K562 (cell line): ENCODE measurements around the gene TMEM117. TPM values are rescaled to one million over a fixed set of nuclear protein-coding genes. Genes with fewer than 3 reads are reported as not detected.

Experiments used
- ATAC-seq: fragments of 200-7000 bp; cut with Tn5 transposase; 3 replicates; pipeline ENCODE4 v1.9.1; 2020; ENCODE audit warnings: moderate library complexity
- BruUV-seq: library from RNA; stranded (reverse); fragments of 400-500 nt; replicated peaks from 2 replicates; lab custom pipeline; 2021; lab: Mats Ljungman, UMichigan
- CTCF ChIA-PET: fragments of 300-600 bp; formaldehyde crosslinking; extraction: SDS; loops from one replicate; lab custom pipeline; 2021; ENCODE audit warnings: low intra/inter-chr PET ratio; lab: Yijun Ruan, JAX
- POLR2A ChIA-PET: fragments of 300-600, 350-650 bp; sonication (Branson Sonifier 250); formaldehyde crosslinking; extraction: SDS; loops from one replicate; lab custom pipeline; 2021; ENCODE audit warnings: antibody characterized with exemption, inconsistent platforms; lab: Yijun Ruan, JAX
- DNase-seq, 4 experiments: peaks; one replicate each; pipeline versions ENCODE4 v3.0.0 to v3.0.0-alpha.2; 2011 to 2018; ENCODE audit warnings: low spot score in 3 of 4, mixed read lengths in 3 of 4; ENCODE audit errors: extremely low read depth in 1 of 4
- FAIRE-seq: peaks from 2 replicates; lab custom pipeline; 2011; peaks lifted over from hg19 to GRCh38; lab: Jason Lieb, UNC
- H2AFZ ChIP-seq: 2 replicates; pipeline ENCODE4 v1.6.0; 2011; ENCODE audit warnings: low read depth, low read length, control low read depth, inconsistent platforms
- H3K27ac ChIP-seq: fragments of 200-600 bp; 3 replicates; pipeline ENCODE4 v1.8.0; 2011; ENCODE audit warnings: low read depth, mild to moderate bottlenecking, control low read depth, inconsistent platforms, low read length, moderate library complexity, mixed read lengths; ENCODE audit errors: extremely low read depth
- H3K27me3 ChIP-seq, 2 experiments: fragments of 300-600 bp in 1 of 2; 2 replicates in 1 of 2; 3 replicates in 1 of 2; pipeline versions ENCODE4 v1.6.0 to v1.8.0; 2011; ENCODE audit warnings: inconsistent platforms in 2 of 2, low read length in 2 of 2, mild to moderate bottlenecking in 1 of 2, mixed read lengths in 1 of 2, moderate library complexity in 1 of 2; ENCODE audit not compliant: control insufficient read depth in 2 of 2, insufficient read depth in 2 of 2
- H3K36me3 ChIP-seq: fragments of 300-600 bp; 3 replicates; pipeline ENCODE4 v1.8.0; 2011; ENCODE audit warnings: mild to moderate bottlenecking, low read length, inconsistent platforms; ENCODE audit not compliant: control insufficient read depth, insufficient read depth
- H3K4me1 ChIP-seq, 2 experiments: fragments of 200-600 bp in 1 of 2; replicated peaks in 1 of 2; 2 replicates in 1 of 2; 3 replicates in 1 of 2; pipeline versions ENCODE4 v1.5.1 to v1.8.0; 2011; ENCODE audit warnings: inconsistent platforms in 2 of 2, low read length in 2 of 2, mild to moderate bottlenecking in 1 of 2, mixed read lengths in 1 of 2, moderate library complexity in 1 of 2; ENCODE audit not compliant: control insufficient read depth in 2 of 2, insufficient read depth in 2 of 2
- H3K4me2 ChIP-seq: 2 replicates; pipeline ENCODE4 v1.6.1; 2011; ENCODE audit warnings: low read length, control low read depth, inconsistent platforms, mixed read lengths; ENCODE audit not compliant: insufficient read depth
- H3K4me3 ChIP-seq: fragments of 200-600 bp; sonication (generic), shearing (Covaris generic); 2 replicates; pipeline ENCODE4 v1.5.1; 2016; ENCODE audit warnings: control low read depth, inconsistent platforms
- H3K79me2 ChIP-seq: fragments of 200-600 bp; 3 replicates; pipeline ENCODE4 v1.8.0; 2011; ENCODE audit warnings: low read length, inconsistent platforms; ENCODE audit not compliant: control insufficient read depth, insufficient read depth
- H3K9ac ChIP-seq, 2 experiments: 2 replicates each; pipeline versions ENCODE4 v1.6.0 to v1.6.1; 2011; ENCODE audit warnings: low read depth in 2 of 2, low read length in 2 of 2, control low read depth in 1 of 2, inconsistent platforms in 1 of 2, mild to moderate bottlenecking in 1 of 2, mixed read lengths in 1 of 2; ENCODE audit not compliant: insufficient read depth in 1 of 2
- H3K9me1 ChIP-seq: one replicate; pipeline ENCODE4 v1.6.0; 2011; ENCODE audit warnings: inconsistent platforms, mild to moderate bottlenecking, low read length, moderate library complexity; ENCODE audit not compliant: control insufficient read depth, insufficient read depth
- H3K9me3 ChIP-seq: replicated peaks from 2 replicates; pipeline ENCODE4 v1.5.1; 2011; ENCODE audit warnings: low read depth, low read length, inconsistent platforms; ENCODE audit not compliant: control insufficient read depth, insufficient read depth
- H4K20me1 ChIP-seq: replicated peaks from 2 replicates; pipeline ENCODE4 v1.6.1; 2011; ENCODE audit warnings: low read length, inconsistent platforms, mixed read lengths; ENCODE audit not compliant: control insufficient read depth, insufficient read depth
- EHMT2 ChIP-seq: fragments of 450-650 bp; IDR thresholded peaks from 2 replicates; pipeline ENCODE4 v1.6.1; 2018; ENCODE audit warnings: antibody characterized with exemption
- FOS ChIP-seq: IDR thresholded peaks from 3 replicates; pipeline ENCODE4 v1.6.1; 2011; ENCODE audit not compliant: insufficient read length; ENCODE audit errors: extremely low read depth
- GTF2A2 ChIP-seq: IDR thresholded peaks from 2 replicates; pipeline ENCODE4 v1.6.1; 2016; ENCODE audit warnings: mild to moderate bottlenecking, missing genetic modification characterization, missing compliant biosample characterization
- HDAC1 ChIP-seq, 2 experiments: fragments of 450-650 bp; IDR thresholded peaks; 2 replicates each; pipeline ENCODE4 v1.6.1; 2016 to 2017; ENCODE audit warnings: inconsistent platforms in 1 of 2, mild to moderate bottlenecking in 1 of 2, moderate library complexity in 1 of 2
- NR2C1 ChIP-seq, 2 experiments: fragments of 450-650 bp; IDR thresholded peaks; 2 replicates each; pipeline ENCODE4 v1.6.1; 2017; ENCODE audit warnings: mild to moderate bottlenecking in 2 of 2, antibody characterized with exemption in 1 of 2, inconsistent platforms in 1 of 2, missing compliant biosample characterization in 1 of 2, missing genetic modification characterization in 1 of 2
- SMC3 ChIP-seq: conservative IDR thresholded peaks from 2 replicates; pipeline ENCODE4 v1.6.1; 2011; ENCODE audit warnings: low read depth, low read length, improper control_type of control experiment; ENCODE audit not compliant: insufficient read depth
- THRAP3 ChIP-seq: fragments of 450-650 bp; IDR thresholded peaks from 2 replicates; pipeline ENCODE4 v1.6.1; 2016; ENCODE audit warnings: mild to moderate bottlenecking, inconsistent platforms, borderline replicate concordance
- ZEB2 ChIP-seq: fragments of 450-650 bp; IDR thresholded peaks from 2 replicates; pipeline ENCODE4 v1.6.1; 2016
- ZNF134 ChIP-seq: fragments of 250-450 bp; sonication (Bioruptor Pico); conservative IDR thresholded peaks from 2 replicates; pipeline ENCODE4 v1.4.0; 2020
- ZNF311 ChIP-seq: fragments of 250-450 bp; sonication (Bioruptor Pico); IDR thresholded peaks from 2 replicates; pipeline ENCODE4 v1.4.0; 2020; ENCODE audit warnings: mild to moderate bottlenecking, moderate library complexity
- ZSCAN32 ChIP-seq: fragments of 450-650 bp; formaldehyde crosslinking; IDR thresholded peaks from 2 replicates; pipeline ENCODE4 v1.4.0; 2020; ENCODE audit warnings: mild to moderate bottlenecking, moderate library complexity
- ZZZ3 ChIP-seq: fragments of 450-650 bp; IDR thresholded peaks from 2 replicates; pipeline ENCODE4 v1.6.1; 2016; ENCODE audit warnings: antibody characterized with exemption, mild to moderate bottlenecking, moderate library complexity
- in situ Hi-C: fragments of 300-500 bp; cut with MboI; formaldehyde crosslinking; loops from 4 replicates; pipeline ENCODE4 v1.15.0; 2018; ENCODE audit warnings: inconsistent platforms, mixed read lengths
- intact Hi-C: fragments of 100-400 bp; cut with micrococcal nuclease; formaldehyde crosslinking; loops from 2 replicates; pipeline ENCODE4 v1.14.2; 2022
- polyA plus RNA-seq, 8 experiments: library from polyadenylated mRNA; depleted of rRNA in 4 of 8; stranded (reverse) in 5 of 8; unstranded in 3 of 8; fragments of >200 nt; fragmentation: Nextera tagmentation in 2 of 8; fragmentation: Illumina TruSeq in 1 of 8; extraction: Ambion mirVana in 2 of 8; extraction: Trizol in 1 of 8; gene quantifications; 2 replicates each; pipeline versions ENCODE4 v1.2.1 to v1.2.3, GENCODE V29; 2011 to 2014; ENCODE audit warnings: inconsistent platforms in 1 of 8, missing spikeins in 1 of 8
- total RNA-seq, 7 experiments: library from RNA; depleted of rRNA in 6 of 7; stranded (reverse); fragments of >200 nt in 6 of 7; fragmentation: Illumina TruSeq in 2 of 7; extraction: Trizol in 2 of 7; gene quantifications; 2 replicates each; pipeline versions ENCODE4 v1.2.1 to v1.2.3, GENCODE V29; 2011 to 2021; ENCODE audit warnings: low replicate concordance in 1 of 7
- TF ChIP-seq, protein P1 (sequence below), 2 experiments: fragments of 150-350 bp in 1 of 2; IDR thresholded peaks; 2 replicates each; pipeline ENCODE4 v1.6.1; 2012 to 2016; ENCODE audit warnings: low read depth in 2 of 2, low read length in 2 of 2, mild to moderate bottlenecking in 1 of 2, moderate library complexity in 1 of 2
- TF ChIP-seq, protein P2 (sequence below): fragments of 250-450 bp; sonication (Bioruptor Pico); IDR thresholded peaks from 2 replicates; pipeline ENCODE4 v1.4.0; 2020; ENCODE audit warnings: mild to moderate bottlenecking, moderate library complexity

The TMEM117 gene
- total and polyA plus RNA-seq, 9 of the 15 experiments (the other 6 are each of a cell fraction or from before 2014, with no cell fraction given), result 0.31 to 2.8 (median 1.0) TPM

DNA sequence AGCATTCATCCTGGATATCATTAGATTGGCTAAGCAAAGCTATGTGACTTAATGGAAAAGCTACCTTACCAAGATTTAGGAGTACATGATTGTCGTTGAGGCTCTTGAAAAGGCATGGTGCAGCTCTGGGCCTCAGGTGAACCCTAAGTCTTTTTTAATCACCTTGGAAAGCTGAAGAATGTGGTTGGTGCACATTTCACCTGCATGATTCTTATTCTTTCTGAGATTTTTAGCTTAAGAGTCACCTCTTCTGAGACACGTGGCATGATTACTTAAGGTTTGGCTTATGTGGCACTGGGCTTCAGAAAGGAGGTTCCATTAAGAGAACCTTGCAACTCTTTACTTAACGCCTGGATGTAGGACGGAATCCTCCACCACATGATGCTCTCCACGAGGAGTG, 498.5 kb downstream of the TMEM117 start (continued):
- TF ChIP-seq, protein P1, sequence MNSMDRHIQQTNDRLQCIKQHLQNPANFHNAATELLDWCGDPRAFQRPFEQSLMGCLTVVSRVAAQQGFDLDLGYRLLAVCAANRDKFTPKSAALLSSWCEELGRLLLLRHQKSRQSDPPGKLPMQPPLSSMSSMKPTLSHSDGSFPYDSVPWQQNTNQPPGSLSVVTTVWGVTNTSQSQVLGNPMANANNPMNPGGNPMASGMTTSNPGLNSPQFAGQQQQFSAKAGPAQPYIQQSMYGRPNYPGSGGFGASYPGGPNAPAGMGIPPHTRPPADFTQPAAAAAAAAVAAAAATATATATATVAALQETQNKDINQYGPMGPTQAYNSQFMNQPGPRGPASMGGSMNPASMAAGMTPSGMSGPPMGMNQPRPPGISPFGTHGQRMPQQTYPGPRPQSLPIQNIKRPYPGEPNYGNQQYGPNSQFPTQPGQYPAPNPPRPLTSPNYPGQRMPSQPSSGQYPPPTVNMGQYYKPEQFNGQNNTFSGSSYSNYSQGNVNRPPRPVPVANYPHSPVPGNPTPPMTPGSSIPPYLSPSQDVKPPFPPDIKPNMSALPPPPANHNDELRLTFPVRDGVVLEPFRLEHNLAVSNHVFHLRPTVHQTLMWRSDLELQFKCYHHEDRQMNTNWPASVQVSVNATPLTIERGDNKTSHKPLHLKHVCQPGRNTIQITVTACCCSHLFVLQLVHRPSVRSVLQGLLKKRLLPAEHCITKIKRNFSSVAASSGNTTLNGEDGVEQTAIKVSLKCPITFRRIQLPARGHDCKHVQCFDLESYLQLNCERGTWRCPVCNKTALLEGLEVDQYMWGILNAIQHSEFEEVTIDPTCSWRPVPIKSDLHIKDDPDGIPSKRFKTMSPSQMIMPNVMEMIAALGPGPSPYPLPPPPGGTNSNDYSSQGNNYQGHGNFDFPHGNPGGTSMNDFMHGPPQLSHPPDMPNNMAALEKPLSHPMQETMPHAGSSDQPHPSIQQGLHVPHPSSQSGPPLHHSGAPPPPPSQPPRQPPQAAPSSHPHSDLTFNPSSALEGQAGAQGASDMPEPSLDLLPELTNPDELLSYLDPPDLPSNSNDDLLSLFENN (IDR thresholded peaks at IDR 0.05; ENCODE audit: low read depth in 2 of 2, low read length in 2 of 2), result no peak
- TF ChIP-seq EHMT2 (no peak), FOS (no peak)

DNA sequence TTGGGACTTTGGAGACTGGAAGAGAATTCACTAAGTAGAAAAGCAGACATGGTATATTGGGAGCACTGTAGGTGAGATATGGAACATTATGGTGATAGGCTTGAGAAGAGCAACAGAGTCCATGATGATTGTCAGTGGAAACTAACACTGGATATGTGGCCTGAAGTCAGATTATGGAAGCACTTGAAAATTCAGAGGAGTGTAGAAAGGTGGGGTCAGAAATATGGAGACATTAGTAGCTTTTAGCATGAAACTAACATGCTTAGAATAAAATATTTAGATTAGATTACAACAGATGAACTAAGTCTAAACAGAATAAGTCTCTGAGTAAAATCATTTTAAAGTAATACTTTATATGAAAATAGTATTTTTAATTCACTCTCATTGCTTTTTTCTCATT, 499.1 kb downstream of the TMEM117 start:
- POLR2A ChIA-PET, result no interaction called here
- TF ChIP-seq ZNF134 (no peak), ZZZ3 (no peak), ZSCAN32 (CRISPR knock-in tag) (no peak), ZNF311 (CRISPR knock-in tag) (no peak), ZEB2 (no peak), SMC3 (no peak), HDAC1 (IDR thresholded peaks at IDR 0.05) (no peak), GTF2A2 (no peak), THRAP3 (no peak), NR2C1 (IDR thresholded peaks at IDR 0.05) (no peak), NR2C1 (tag; IDR thresholded peaks at IDR 0.05) (no peak)
- TF ChIP-seq, protein P2, sequence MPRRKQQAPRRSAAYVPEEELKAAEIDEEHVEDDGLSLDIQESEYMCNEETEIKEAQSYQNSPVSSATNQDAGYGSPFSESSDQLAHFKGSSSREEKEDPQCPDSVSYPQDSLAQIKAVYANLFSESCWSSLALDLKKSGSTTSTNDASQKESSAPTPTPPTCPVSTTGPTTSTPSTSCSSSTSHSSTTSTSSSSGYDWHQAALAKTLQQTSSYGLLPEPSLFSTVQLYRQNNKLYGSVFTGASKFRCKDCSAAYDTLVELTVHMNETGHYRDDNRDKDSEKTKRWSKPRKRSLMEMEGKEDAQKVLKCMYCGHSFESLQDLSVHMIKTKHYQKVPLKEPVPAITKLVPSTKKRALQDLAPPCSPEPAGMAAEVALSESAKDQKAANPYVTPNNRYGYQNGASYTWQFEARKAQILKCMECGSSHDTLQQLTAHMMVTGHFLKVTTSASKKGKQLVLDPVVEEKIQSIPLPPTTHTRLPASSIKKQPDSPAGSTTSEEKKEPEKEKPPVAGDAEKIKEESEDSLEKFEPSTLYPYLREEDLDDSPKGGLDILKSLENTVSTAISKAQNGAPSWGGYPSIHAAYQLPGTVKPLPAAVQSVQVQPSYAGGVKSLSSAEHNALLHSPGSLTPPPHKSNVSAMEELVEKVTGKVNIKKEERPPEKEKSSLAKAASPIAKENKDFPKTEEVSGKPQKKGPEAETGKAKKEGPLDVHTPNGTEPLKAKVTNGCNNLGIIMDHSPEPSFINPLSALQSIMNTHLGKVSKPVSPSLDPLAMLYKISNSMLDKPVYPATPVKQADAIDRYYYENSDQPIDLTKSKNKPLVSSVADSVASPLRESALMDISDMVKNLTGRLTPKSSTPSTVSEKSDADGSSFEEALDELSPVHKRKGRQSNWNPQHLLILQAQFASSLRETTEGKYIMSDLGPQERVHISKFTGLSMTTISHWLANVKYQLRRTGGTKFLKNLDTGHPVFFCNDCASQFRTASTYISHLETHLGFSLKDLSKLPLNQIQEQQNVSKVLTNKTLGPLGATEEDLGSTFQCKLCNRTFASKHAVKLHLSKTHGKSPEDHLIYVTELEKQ (CRISPR knock-in tag), result no peak

More for the DNA sequence above, 499.1 kb downstream of the TMEM117 start:
- CTCF ChIA-PET, result no interaction called here
- DNase-seq (no peak), ATAC-seq (no peak), FAIRE-seq (no peak)
- no TSS peak for BruUV-seq
- H3K79me2 ChIP-seq, result no peaks in the 10 kb centered on the region
- H2AFZ ChIP-seq, result no peak overlapping the region
- in situ Hi-C loops (no loop called here), intact Hi-C loops (loop anchor here (10.0 kb wide), 1 partner anchor 60 kb away; no protein-coding TSS in a partner anchor)
- H4K20me1 ChIP-seq, result no peaks in the 10 kb centered on the region
- no peaks in the 10 kb centered on the region for H3K9me3 ChIP-seq
- H3K4me2 ChIP-seq, result no peak overlapping the region
- H3K4me3 ChIP-seq, result no peak overlapping the region
- no peak overlapping the region for H3K9ac ChIP-seq
- no peaks in the 10 kb centered on the region for H3K27me3 ChIP-seq
- H3K4me1 ChIP-seq, result no peaks in the 10 kb centered on the region
- H3K9me1 ChIP-seq, result no peaks in the 10 kb centered on the region
- no peak overlapping the region for H3K27ac ChIP-seq
- no peaks in the 10 kb centered on the region for H3K36me3 ChIP-seq
